ENCODE measurements around the gene ZMYM1. TPM values are rescaled to one million over a fixed set of nuclear protein-coding genes. Genes with fewer than 3 reads are reported as not detected.
"Not testable (repeated sequence)": the region's sequence is repeated elsewhere in the genome, so short reads cannot be mapped to it uniquely, and the experiment has no call there.

The ZMYM1 gene
- 17.8 TPM for total RNA-seq

DNA sequence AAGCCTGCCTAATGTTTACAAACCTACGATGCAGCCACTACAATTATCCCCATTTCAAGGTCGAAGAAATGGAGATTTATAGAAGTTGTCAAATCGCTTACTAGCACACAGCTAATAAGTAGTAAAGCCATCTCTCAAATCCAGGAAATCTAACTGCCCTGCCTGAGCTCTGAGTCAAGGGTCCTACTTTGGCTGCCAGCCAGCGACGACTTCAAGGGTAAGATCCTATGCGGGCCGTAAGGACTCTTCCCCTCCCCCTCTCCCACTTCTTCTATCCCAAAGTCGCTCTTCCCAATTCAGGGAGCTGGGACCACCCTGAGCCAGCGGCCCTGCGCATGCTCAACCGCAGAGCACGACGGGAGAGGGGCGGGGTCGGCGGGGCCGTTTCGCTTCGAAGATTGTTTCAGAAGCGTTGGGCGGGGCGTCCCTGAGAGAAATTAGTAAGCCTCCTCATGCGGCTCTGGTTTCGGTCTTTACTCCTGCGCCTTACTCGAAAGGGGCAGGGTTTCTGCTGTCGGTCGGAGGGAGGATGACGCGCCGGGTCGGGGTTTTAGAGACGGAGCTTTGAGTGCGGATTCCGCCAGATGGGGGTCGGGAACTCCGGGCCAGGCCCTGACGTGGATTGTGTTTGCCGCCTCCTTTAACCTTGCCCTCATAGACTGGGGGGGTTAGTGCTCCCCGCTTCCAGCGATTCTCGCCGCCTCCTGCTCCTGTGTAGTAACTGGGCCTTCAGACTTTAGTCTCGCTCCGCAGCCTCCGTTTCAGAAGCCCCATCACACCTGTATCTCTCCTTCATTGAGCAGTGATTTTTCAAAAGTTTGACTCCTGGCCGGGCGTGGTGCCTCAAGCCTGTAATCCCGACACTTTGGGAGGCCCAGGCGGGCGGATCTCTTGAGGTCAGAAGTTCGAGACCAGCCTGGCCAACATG is at the start of gene ZMYM1:
TSS of gene ZMYM1 (plus strand) at position 383 of the 928 bp plus-strand sequence. CDS start 14,603 bp downstream, outside the sequence.
- DNase-seq (ENCODE audit: low read depth in 2 of 3, low spot score in 2 of 3) = peak; percentile 45 to 84 (median 77)

DNA sequence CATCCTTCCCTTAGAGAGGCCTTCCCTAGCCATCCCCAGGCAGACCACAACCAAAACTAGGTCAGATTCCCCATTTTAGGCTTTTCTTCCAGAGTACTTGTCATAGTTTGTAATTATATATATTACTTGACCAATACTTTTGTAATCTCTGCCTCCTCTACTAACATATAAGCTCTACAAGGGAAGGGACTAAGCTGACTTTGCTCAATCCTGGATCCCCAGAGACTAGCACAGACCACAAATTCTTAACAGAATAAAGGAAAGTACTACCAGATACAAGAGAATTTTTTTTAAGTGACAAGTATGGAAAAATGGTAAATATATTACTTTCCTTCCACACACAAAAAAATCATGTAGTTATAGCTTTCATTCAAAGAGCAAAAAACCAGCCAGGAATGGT is 49.4 kb upstream of the ZMYM1 start:
- no peak for DNase-seq (ENCODE audit: low read depth in 2 of 3, low spot score in 2 of 3)

- DNase-seq (ENCODE audit: low read depth in 2 of 3, low spot score in 2 of 3) = no peak
These were observed 48.8 kb upstream of the ZMYM1 start for GRCh38 chr1:35030338-35030737.

DNA sequence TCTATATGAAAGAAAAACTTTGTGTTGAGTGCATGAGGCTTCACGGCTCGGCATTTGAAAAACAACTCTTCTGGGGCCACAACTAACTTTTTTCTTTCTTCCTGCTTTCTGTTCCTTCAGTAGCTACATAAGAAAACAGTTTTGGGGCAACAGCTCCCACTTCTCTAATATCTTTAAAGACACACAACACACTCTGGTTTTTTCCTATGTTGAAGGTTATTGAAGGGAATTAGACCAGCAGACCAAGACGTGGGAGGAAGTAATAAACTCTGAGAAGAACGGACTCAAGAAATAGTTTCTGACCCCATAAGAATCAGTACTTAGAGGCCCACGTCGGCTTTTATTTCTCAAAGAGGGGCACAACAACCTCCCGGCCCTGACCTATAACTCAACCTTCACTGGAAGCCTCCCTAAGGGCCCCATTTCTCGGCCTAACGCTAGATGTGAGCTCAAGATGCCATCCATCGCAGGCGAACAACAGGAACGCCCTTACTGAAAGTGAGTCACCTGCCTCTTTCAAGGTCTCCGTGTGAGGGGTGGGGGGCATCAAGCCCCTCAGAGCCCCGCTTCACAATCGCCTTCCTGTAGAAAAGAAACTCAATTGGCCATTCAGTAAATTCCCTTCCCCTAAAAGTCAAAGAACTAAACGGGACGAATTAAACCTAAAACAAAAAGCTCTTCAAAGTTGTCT is 48.3 kb upstream of the ZMYM1 start:
- peak in 2 of 3 donors; percentile 65 to 70 for DNase-seq (ENCODE audit: low read depth in 2 of 3, low spot score in 2 of 3)

GRCh38 chr1:35032384-35032739 is 46.8 kb upstream of the ZMYM1 start:
- DNase-seq (ENCODE audit: low read depth in 2 of 3, low spot score in 2 of 3) = no peak

DNA sequence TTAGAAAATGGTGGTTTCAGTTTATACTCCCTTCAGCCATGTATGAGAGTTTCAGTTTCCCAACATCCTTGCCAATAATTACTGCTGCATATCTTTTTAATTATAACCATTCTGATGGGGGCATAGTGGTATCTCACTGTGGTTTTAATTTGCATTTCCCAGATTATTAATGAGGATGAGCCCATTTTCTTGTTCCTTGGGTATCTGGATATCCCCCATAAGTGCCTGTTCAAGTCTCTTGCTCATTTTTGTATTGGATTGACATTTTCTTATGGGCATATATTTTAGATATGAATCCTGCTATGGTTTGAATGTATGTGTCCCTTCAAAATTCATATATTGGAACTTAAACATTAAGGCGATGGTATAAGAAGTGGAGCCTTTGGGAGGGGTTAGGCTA is 45.8 kb upstream of the ZMYM1 start:
- no peak for DNase-seq (ENCODE audit: low read depth in 2 of 3, low spot score in 2 of 3)

DNA sequence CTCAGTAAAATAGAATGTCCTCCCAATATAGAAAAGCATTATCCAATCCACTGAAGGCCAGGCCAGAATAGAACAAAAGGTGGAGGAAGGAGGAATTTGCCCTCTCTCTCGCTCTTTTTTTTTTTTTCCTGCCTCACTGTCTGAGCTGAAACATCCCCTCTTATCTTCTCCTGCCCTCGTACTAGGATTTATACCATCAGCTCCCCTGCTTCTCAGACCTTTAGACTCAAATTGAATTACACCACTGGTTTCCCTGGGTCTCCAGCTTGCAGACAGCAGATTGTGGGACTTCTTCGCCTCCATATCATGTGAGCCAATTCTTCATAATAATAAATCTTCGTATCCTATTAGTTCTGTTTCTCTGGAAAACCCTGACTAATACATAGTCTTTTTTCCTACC is 42.6 kb upstream of the ZMYM1 start:
- DNase-seq (ENCODE audit: low read depth in 2 of 3, low spot score in 2 of 3) = no peak

DNA sequence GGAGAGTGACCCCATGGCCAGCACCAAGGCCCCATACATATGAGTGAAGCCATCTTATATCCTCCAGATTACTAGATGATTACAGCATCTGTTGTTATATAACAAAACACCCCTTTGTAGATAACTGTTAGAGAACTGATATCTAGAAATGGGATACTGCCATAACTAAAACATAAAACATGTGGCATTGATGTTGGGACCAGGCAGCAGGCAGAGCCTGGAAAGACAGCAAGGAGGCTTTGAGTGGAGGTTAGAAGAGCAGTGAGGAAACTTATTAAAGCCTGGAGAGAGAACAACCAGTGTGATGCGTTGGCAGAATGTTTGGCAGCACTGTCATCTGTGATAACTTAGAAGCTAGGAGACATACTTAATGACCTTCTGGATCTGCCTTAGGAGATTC is 42.0 kb upstream of the ZMYM1 start:
- no peak for DNase-seq (ENCODE audit: low read depth in 2 of 3, low spot score in 2 of 3)

DNA sequence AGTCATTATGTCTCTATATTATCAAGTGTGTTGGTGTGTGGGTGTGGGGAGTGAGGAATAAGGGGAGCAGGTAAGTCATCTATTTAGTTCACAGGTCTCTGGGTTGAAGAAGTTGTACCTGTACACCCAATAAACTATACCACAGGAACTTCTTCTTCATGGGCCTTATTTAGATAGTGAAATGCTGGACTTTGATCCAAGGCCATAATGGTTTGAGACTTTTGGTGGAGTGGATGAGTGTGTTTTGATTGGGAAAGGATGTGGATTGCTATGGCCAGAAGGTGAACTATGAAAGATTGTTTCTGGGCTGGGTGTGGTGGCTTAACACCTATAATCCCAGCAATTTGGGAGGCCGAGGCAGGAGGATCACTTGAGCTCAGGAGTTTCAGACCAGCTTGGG is 40.5 kb upstream of the ZMYM1 start:
- no peak for DNase-seq (ENCODE audit: low read depth in 2 of 3, low spot score in 2 of 3)

DNA sequence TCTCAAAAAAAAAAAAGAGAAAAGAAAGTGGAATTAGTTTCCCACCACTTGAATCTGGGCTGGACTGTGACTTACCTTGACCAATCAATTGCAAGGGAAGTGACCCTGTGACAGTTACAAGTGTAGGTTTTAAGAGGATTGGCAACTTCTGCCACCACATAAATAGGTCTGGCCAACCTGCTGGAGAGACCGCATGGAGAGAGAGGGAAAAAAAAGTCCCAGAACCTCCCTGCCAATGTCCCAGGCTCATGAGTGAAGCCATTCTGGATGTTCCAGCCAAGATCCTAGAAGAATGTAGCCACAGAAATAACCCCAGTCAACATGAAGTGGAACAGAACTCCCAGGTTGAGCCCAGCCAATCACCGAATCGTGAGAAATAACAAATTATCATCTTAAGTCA is 35.7 kb upstream of the ZMYM1 start:
- no peak for DNase-seq (ENCODE audit: low read depth in 2 of 3, low spot score in 2 of 3)

DNA sequence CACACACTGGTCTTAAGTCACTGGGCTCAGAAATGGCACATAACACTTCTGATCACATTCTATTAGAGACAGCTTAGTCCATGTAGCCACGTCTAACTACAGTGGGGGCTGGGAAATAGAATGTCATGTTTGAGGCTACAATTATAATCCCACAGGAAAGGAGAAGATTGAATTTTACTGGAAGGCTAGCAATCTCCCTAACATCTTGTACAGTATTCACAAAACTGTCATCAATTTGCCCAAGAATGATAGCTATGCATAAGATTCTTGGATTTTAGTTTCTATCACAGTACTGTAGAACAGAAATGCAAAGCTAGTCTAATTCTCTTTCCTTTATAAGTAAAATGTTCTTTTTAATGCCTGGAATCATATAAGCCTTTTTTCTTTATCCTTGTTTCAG is 34.8 kb upstream of the ZMYM1 start:
- no peak for DNase-seq (ENCODE audit: low read depth in 2 of 3, low spot score in 2 of 3)

GRCh38 chr1:35046730-35047129 is 32.5 kb upstream of the ZMYM1 start:
- DNase-seq (ENCODE audit: low read depth in 2 of 3, low spot score in 2 of 3) = no peak

GRCh38 chr1:35047188-35047858 is 31.9 kb upstream of the ZMYM1 start:
- no peak for DNase-seq (ENCODE audit: low read depth in 2 of 3, low spot score in 2 of 3)

DNA sequence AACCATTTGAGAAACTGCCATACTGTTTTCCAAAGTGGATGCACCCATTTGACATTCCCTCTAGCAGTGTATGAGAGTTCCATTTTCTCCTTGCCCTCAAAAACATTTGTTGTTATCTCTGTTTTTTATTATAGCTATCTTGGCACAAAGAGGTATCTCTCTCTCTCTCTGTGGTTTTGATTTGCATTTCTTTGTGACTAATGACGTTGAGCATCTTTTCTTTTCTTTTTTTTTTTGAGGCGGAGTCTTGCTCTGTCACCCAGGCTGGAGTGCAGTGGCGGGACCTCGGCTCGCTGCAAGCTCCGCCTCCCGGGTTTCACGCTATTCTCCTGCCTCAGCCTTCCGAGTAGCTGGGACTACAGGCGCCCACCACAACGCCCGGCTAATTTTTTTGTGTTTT is 30.1 kb upstream of the ZMYM1 start:
- no peak for DNase-seq (ENCODE audit: low read depth in 2 of 3, low spot score in 2 of 3)

- DNase-seq (ENCODE audit: low read depth in 2 of 3, low spot score in 2 of 3) = no peak
These were observed 25.8 kb upstream of the ZMYM1 start for GRCh38 chr1:35053433-35053832.

GRCh38 chr1:35054282-35054681 is 24.9 kb upstream of the ZMYM1 start:
- not testable (repeated sequence) for DNase-seq (ENCODE audit: low read depth in 2 of 3, low spot score in 2 of 3)

GRCh38 chr1:35058321-35058720 is 20.9 kb upstream of the ZMYM1 start:
- not testable (repeated sequence) for DNase-seq (ENCODE audit: low read depth in 2 of 3, low spot score in 2 of 3)

GRCh38 chr1:35058988-35059387 is 20.2 kb upstream of the ZMYM1 start:
- no peak for DNase-seq (ENCODE audit: low read depth in 2 of 3, low spot score in 2 of 3)

GRCh38 chr1:35062518-35063196 is 16.5 kb upstream of the ZMYM1 start:
- peak in 2 of 3 donors; percentile 23 to 44 for DNase-seq (ENCODE audit: low read depth in 2 of 3, low spot score in 2 of 3)

GRCh38 chr1:35064265-35064664 is 14.9 kb upstream of the ZMYM1 start:
- no peak for DNase-seq (ENCODE audit: low read depth in 2 of 3, low spot score in 2 of 3)

GRCh38 chr1:35069746-35070145 is 9.4 kb upstream of the ZMYM1 start:
- DNase-seq (ENCODE audit: low read depth in 2 of 3, low spot score in 2 of 3) = no peak
